AG20443 (cell line): ENCODE measurements around the gene NCOA1.
"Not testable (repeated sequence)": the region's sequence is repeated elsewhere in the genome, so short reads cannot be mapped to it uniquely, and the experiment has no call there.

Experiments used
- DNase-seq: peaks from one replicate; pipeline ENCODE4 v3.0.0; 2012; ENCODE audit warnings: low spot score, mixed read lengths

Gene NCOA1

GRCh38 chr2:24474053-24474452, 17.0 kb upstream of the NCOA1 start:
- DNase-seq = no peak

GRCh38 chr2:24477229-24477628, 13.8 kb upstream of the NCOA1 start:
- no peak for DNase-seq

- no peak for DNase-seq
Observed at GRCh38 chr2:24478243-24478642, 12.8 kb upstream of the NCOA1 start.

- no peak for DNase-seq
Observed at GRCh38 chr2:24480245-24480644, 10.8 kb upstream of the NCOA1 start.

GRCh38 chr2:24482251-24482971, 8.6 kb upstream of the NCOA1 start:
- no peak for DNase-seq

GRCh38 chr2:24482972-24483300, 8.1 kb upstream of the NCOA1 start:
- DNase-seq = no peak

GRCh38 chr2:24484677-24485076, 6.4 kb upstream of the NCOA1 start:
- not testable (repeated sequence) for DNase-seq

GRCh38 chr2:24485197-24485596, 5.9 kb upstream of the NCOA1 start:
- no peak for DNase-seq

GRCh38 chr2:24486636-24487205, 4.3 kb upstream of the NCOA1 start:
- DNase-seq = no peak

- no peak for DNase-seq
Observed at GRCh38 chr2:24489465-24490180, 1.4 kb upstream of the NCOA1 start.

GRCh38 chr2:24490181-24490689, 819 bp upstream of the NCOA1 start:
- DNase-seq = no peak

GRCh38 chr2:24491542-24492420, 727 bp downstream of the NCOA1 start:
- DNase-seq = peak; percentile 62

GRCh38 chr2:24492421-24493279, 1.6 kb downstream of the NCOA1 start:
- DNase-seq = peak; percentile 18

GRCh38 chr2:24493713-24494112, 2.7 kb downstream of the NCOA1 start:
- DNase-seq = no peak

- DNase-seq = no peak
Observed at GRCh38 chr2:24494410-24494809, 3.4 kb downstream of the NCOA1 start.

GRCh38 chr2:24495451-24495850, 4.4 kb downstream of the NCOA1 start:
- no peak for DNase-seq

GRCh38 chr2:24496959-24497358, 5.9 kb downstream of the NCOA1 start:
- no peak for DNase-seq

- DNase-seq = no peak
Observed at GRCh38 chr2:24497685-24498084, 6.6 kb downstream of the NCOA1 start.

GRCh38 chr2:24498121-24498520, 7.1 kb downstream of the NCOA1 start:
- no peak for DNase-seq

GRCh38 chr2:24501813-24502212, 10.8 kb downstream of the NCOA1 start:
- DNase-seq = no peak

- no peak for DNase-seq
Observed at GRCh38 chr2:24505534-24506275, 14.7 kb downstream of the NCOA1 start.
